ENCODE measurements around the gene MRPS11.

- no peak for TF ChIP-seq CTCF (IDR thresholded peaks at IDR 0.05; ENCODE audit: poor library complexity, severe bottlenecking)
- TF ChIP-seq POLR2AphosphoS5 (IDR thresholded peaks at IDR 0.05): no peak
- TF ChIP-seq RAD21 (conservative IDR thresholded peaks at IDR 0.05): no peak
- no peak for TF ChIP-seq SMC3 (conservative IDR thresholded peaks at IDR 0.05; ENCODE audit: poor library complexity)
- no peak for TF ChIP-seq EZH2 (IDR thresholded peaks at IDR 0.05; ENCODE audit: borderline replicate concordance, insufficient read depth, low read length, poor library complexity, severe bottlenecking)
- TF ChIP-seq, protein P1, sequence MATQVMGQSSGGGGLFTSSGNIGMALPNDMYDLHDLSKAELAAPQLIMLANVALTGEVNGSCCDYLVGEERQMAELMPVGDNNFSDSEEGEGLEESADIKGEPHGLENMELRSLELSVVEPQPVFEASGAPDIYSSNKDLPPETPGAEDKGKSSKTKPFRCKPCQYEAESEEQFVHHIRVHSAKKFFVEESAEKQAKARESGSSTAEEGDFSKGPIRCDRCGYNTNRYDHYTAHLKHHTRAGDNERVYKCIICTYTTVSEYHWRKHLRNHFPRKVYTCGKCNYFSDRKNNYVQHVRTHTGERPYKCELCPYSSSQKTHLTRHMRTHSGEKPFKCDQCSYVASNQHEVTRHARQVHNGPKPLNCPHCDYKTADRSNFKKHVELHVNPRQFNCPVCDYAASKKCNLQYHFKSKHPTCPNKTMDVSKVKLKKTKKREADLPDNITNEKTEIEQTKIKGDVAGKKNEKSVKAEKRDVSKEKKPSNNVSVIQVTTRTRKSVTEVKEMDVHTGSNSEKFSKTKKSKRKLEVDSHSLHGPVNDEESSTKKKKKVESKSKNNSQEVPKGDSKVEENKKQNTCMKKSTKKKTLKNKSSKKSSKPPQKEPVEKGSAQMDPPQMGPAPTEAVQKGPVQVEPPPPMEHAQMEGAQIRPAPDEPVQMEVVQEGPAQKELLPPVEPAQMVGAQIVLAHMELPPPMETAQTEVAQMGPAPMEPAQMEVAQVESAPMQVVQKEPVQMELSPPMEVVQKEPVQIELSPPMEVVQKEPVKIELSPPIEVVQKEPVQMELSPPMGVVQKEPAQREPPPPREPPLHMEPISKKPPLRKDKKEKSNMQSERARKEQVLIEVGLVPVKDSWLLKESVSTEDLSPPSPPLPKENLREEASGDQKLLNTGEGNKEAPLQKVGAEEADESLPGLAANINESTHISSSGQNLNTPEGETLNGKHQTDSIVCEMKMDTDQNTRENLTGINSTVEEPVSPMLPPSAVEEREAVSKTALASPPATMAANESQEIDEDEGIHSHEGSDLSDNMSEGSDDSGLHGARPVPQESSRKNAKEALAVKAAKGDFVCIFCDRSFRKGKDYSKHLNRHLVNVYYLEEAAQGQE (IDR thresholded peaks at IDR 0.05; ENCODE audit: borderline replicate concordance): no peak
- TF ChIP-seq EP300 (conservative IDR thresholded peaks at IDR 0.05; ENCODE audit: poor library complexity, severe bottlenecking): no peak
- no peak for TF ChIP-seq TAF1 (IDR thresholded peaks at IDR 0.05; ENCODE audit: low read depth)
- TF ChIP-seq MXI1 (conservative IDR thresholded peaks at IDR 0.05; ENCODE audit: poor library complexity, severe bottlenecking): no peak
Measured at GRCh38 chr15:88479169-88479568, 11.7 kb downstream of the MRPS11 start.

Measured in neural cell (in vitro differentiated cells).